Measurements from ENCODE around the gene SBDS.
A peak's percentile ranks its signal among the peaks of the same experiment; 100 is the strongest.
"Not testable (repeated sequence)": the region's sequence is repeated elsewhere in the genome, so short reads cannot be mapped to it uniquely, and the experiment has no call there.

The SBDS gene

GRCh38 chr7:67000601-67001258 lies 5.3 kb upstream of the SBDS start:
- H3K27ac ChIP-seq, result not testable (repeated sequence)
- TF ChIP-seq, protein P1, sequence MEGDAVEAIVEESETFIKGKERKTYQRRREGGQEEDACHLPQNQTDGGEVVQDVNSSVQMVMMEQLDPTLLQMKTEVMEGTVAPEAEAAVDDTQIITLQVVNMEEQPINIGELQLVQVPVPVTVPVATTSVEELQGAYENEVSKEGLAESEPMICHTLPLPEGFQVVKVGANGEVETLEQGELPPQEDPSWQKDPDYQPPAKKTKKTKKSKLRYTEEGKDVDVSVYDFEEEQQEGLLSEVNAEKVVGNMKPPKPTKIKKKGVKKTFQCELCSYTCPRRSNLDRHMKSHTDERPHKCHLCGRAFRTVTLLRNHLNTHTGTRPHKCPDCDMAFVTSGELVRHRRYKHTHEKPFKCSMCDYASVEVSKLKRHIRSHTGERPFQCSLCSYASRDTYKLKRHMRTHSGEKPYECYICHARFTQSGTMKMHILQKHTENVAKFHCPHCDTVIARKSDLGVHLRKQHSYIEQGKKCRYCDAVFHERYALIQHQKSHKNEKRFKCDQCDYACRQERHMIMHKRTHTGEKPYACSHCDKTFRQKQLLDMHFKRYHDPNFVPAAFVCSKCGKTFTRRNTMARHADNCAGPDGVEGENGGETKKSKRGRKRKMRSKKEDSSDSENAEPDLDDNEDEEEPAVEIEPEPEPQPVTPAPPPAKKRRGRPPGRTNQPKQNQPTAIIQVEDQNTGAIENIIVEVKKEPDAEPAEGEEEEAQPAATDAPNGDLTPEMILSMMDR (conservative IDR thresholded peaks at IDR 0.05), result peak; percentile 59

- H3K27ac ChIP-seq, result peak within 1 kb of the TSS; percentile 82
Observed at GRCh38 chr7:66996444-66997191, 1.2 kb upstream of the SBDS start, which contains the start of gene TYW1. TYW1 (plus strand) TSS chr7:66996833; CDS start chr7:66996979, 146 bp downstream.

DNA sequence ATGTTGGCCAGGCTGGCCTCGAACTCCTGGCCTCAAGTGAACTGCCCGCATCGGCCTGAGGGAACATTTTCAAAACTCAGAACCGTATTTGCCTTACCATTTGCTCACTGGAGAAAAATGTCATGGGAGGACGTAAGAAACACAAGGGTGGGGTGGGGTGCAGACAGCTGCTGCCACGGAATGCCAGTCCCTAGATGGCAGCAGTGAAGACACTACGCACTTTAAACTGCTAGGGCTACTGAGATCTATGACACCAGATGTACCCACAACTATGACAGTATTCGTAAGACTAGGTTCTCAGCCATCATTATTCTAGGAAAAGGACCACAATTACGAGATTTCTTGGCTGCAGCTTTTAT lies 716 bp downstream of the SBDS start:
- peak overlapping the region; percentile 82 for H3K27ac ChIP-seq
- TF ChIP-seq, protein P1 (conservative IDR thresholded peaks at IDR 0.05), result peak; percentile 66

DNA sequence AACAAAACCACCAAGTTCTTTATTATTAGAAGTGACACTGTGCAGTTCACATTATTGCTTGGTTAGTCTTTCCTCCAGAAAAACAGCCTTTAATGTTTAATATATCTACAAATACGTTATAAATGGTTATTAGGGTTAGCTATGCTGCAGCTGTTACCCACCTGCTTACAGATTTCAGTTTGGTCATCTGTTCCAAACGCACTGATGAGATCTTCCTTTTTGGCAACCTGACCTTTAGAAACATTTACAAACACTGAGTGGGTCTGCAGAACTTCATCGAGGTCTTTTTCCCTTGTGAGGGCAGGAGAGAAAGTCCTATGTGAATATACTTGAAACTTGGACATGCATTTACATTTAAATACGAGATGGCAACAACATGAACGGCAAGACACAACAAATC lies 1.3 kb downstream of the SBDS start:
- peak overlapping the region; percentile 82 for H3K27ac ChIP-seq

GRCh38 chr7:66989552-66989951 lies 5.8 kb downstream of the SBDS start:
- not testable (repeated sequence) for H3K27ac ChIP-seq

- H3K27ac ChIP-seq, result not testable (repeated sequence)
Observed at GRCh38 chr7:66980336-66980735, 15.1 kb downstream of the SBDS start.

DNA sequence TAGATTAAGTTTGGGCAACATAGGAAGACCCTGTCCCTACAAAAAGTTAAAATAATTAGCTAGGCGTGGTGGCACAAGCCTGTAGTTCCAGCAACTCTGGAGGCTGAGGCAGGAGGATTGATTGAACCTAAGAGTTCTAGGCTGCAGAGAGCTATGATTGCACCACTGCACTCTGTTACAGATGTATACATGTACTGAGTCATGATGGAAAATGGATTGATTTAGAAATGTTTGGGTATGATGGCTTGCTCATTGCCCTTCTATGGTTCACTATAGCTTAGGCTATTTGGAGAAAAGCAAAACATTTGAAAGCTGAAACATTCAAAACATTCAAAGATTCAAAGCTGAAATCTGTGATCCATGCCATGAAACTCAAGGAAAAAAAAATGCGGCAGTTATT lies 16.4 kb downstream of the SBDS start:
- H3K27ac ChIP-seq, result not testable (repeated sequence)

- not testable (repeated sequence) for H3K27ac ChIP-seq
Observed at GRCh38 chr7:66978312-66978711, 17.1 kb downstream of the SBDS start.

DNA sequence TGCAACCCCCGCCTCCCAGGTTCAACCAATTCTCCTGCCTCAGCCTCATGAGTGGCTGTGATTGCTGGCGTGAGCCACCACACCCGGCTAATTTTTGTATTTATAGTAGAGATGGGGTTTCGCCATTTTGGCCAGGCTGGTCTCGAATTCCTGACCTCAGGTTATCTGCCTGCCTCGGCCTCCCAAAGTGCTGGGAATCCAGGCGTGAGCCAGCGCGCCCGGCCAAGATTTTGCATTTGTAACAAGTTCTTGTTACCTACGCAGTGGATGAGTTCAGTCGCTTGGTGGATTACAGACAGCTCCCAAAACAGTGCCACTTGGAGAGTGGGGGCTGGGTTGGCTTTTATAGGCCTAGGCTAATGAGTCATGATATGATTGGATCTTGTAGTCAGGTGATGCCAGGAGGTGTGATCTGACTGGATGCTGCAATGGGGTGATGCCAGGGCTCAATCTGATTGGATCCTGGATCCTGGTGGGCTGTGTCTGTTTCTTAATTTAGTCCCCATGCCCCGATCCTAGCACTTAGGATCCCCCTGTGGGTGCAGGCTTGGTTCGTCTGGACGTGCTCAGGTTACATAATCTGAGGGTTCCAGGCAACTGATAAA lies 20.3 kb downstream of the SBDS start:
- TF ChIP-seq, protein P1 (conservative IDR thresholded peaks at IDR 0.05), result no peak
- no peak overlapping the region for H3K27ac ChIP-seq

DNA sequence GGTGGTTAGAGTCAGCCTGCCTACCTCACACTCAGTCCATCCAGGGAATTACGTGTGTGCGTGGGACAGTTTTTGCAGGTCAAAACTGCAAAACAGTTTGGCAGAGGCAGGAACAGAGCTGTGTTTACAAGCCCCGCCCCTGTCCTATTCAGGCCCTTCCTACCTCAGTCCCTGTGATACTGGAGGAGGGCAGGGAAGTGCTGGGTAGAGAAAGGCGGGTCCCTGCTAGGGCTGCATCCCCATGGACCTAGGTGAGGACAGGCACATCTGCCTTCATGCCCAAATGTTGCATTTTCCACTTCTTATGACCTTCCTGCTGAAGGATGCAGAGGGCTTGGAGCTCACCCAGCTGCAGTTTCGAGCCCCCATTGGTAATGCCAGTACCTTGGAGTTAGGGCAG lies 25.1 kb downstream of the SBDS start:
- TF ChIP-seq, protein P1 (conservative IDR thresholded peaks at IDR 0.05), result no peak
- no peak overlapping the region for H3K27ac ChIP-seq

GRCh38 chr7:66969001-66969400 lies 26.4 kb downstream of the SBDS start:
- not testable (repeated sequence) for H3K27ac ChIP-seq
